H1 (cell line): ENCODE results near the gene SLC7A14.

Experiments
- CTCF ChIP-seq, 3 experiments: IDR thresholded peaks; 1 replicate in 2 of 3; 2 replicates in 1 of 3; pipeline versions ENCODE4 v1.5.1 to v1.6.1; 2011; ENCODE audit warnings: low read length in 3 of 3, mild to moderate bottlenecking in 3 of 3, inconsistent platforms in 2 of 3, low read depth in 1 of 3, moderate library complexity in 1 of 3; ENCODE audit not compliant: insufficient read depth in 1 of 3; ENCODE audit errors: control extremely low read depth in 1 of 3
- EGR1 ChIP-seq: IDR thresholded peaks from 2 replicates; pipeline ENCODE4 v1.6.1; 2011; ENCODE audit warnings: low read depth, low read length, borderline replicate concordance
- EZH2 ChIP-seq: fragments of 200-600 bp; sonication (generic); IDR thresholded peaks from 2 replicates; pipeline ENCODE4 v1.7.1; 2012; ENCODE audit warnings: low read depth, mild to moderate bottlenecking, moderate library complexity, low read length, inconsistent platforms; ENCODE audit not compliant: severe bottlenecking
- USF2 ChIP-seq: IDR thresholded peaks from 2 replicates; pipeline ENCODE4 v1.6.1; 2011; ENCODE audit warnings: low read length, improper control_type of control experiment

DNA sequence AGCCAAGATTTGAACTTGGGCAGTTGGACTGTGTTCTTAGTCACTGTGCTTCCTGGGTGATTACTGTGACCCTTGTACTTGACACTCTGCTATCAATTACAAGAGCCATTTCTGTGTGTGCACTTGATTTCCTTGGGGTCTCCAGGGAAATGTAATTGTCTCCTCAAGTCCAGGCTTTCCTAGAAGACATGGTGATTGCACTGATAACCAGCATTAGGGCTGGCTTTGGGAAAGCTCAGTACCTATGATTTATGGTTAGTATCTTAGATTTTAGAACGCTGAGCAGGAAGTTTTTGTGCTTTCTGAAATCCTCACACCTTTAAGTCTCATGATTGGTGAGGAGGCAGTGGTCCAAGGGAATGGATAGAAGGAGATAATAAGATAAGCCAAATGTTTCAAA lies 168.8 kb downstream of the SLC7A14 start:
- TF ChIP-seq USF2 (no peak), EZH2 (no peak), EGR1 (no peak), CTCF (IDR thresholded peaks at IDR 0.05; ENCODE audit: control extremely low read depth in 1 of 3, insufficient read depth in 1 of 3, low read depth in 1 of 3, low read length in 3 of 3) (no peak)
